Adrenal gland (tissue), 12 donors: ENCODE results near the gene PARPBP. TPM values are rescaled to one million over a fixed set of nuclear protein-coding genes. Genes with fewer than 3 reads are reported as not detected.

Experiments used
- DNase-seq, 7 donors: peaks; one replicate each; pipeline ENCODE4 v3.0.0-alpha.2; 2019 to 2020
- H3K27ac ChIP-seq, 5 donors: fragments of 200-600 bp; sonication (generic) in 4 of 5; 1 replicate in 3 of 5; 2 replicates in 2 of 5; pipeline versions ENCODE4 v1.5.1 to v1.8.0; 2016 to 2020; ENCODE audit warnings: mild to moderate bottlenecking in 1 of 5
- H3K27me3 ChIP-seq: fragments of 200-600 bp; 2 replicates; pipeline ENCODE4 v1.8.0; 2021
- H3K36me3 ChIP-seq, 2 donors: fragments of 200-600 bp; replicated peaks in 1 of 2; 1 replicate in 1 of 2; 2 replicates in 1 of 2; pipeline versions ENCODE4 v1.5.1 to v1.8.0; 2018 to 2022
- H3K4me1 ChIP-seq, 2 donors: fragments of 200-600 bp; replicated peaks in 1 of 2; 1 replicate in 1 of 2; 2 replicates in 1 of 2; pipeline versions ENCODE4 v1.5.1 to v1.8.0; 2018 to 2021
- H3K4me3 ChIP-seq, 4 donors: fragments of 200-600 bp; sonication (generic) in 3 of 4; one replicate each; pipeline ENCODE4 v1.5.1; 2016 to 2018
- H3K9me3 ChIP-seq, 3 donors: fragments of 200-600 bp; sonication (generic) in 1 of 3; replicated peaks in 1 of 3; 1 replicate in 2 of 3; 2 replicates in 1 of 3; pipeline versions ENCODE4 v1.5.1 to v1.8.0; 2016 to 2021
- CTCF ChIP-seq, 6 experiments: fragments of 450-650 bp in 4 of 6; fragments of 200-600 bp in 2 of 6; sonication (generic) in 1 of 6; IDR thresholded peaks; 1 replicate in 5 of 6; 2 replicates in 1 of 6; pipeline versions ENCODE4 v1.5.1 to v1.8.0; 2016 to 2021; ENCODE audit warnings: antibody characterized with exemption in 6 of 6, mild to moderate bottlenecking in 2 of 6, moderate library complexity in 1 of 6
- POLR2A ChIP-seq, 2 donors: fragments of 450-650 bp; IDR thresholded peaks; one replicate each; pipeline ENCODE4 v1.6.1; 2017; ENCODE audit warnings: antibody characterized with exemption in 2 of 2, mild to moderate bottlenecking in 2 of 2, moderate library complexity in 1 of 2
- WGBS, 4 donors: extraction: QIAGEN DNeasy Blood & Tissue Kit in 2 of 4; methylation state at CpG; one replicate each; pipeline versions ENCODE4 v1.1.5 to v1.1.7; 2013 to 2017; 5-methylcytosine and 5-hydroxymethylcytosine counted together
- intact Hi-C, 2 donors: fragments of 100-400 bp; cut with DNase I; formaldehyde crosslinking; loops; one replicate each; pipeline versions ENCODE4 v1.14.1 to v1.15.0; 2022 to 2023
- polyA plus RNA-seq, 3 donors: library from polyadenylated mRNA; stranded (reverse); fragments of 200-250 nt in 2 of 3; fragments of 350-450 nt in 1 of 3; fragmentation: Illumina TruSeq in 1 of 3; extraction: RNeasy Lipid Tissue Mini Kit (QIAGEN cat#74804) in 1 of 3; gene quantifications; one replicate each; pipeline ENCODE4 v1.2.3, GENCODE V29; 2013 to 2014
- total RNA-seq, 9 donors: library from RNA; depleted of rRNA in 4 of 9; stranded (reverse); fragments of >200 nt in 4 of 9; fragments of 120-200 nt in 1 of 9; fragmentation: NEBNext Ultra II Directional in 1 of 9; extraction: Animal tissue kit (Norgen Biotek cat#: 25700) in 1 of 9; gene quantifications; one replicate each; pipeline versions ENCODE4 v1.1.0 to v1.2.4, GENCODE V29; 2013 to 2023
- donor health status: healthy with polysubstance abuse.
- donor health status: Bipolar disorder and iron deficiency.
- donor health status: DM: yes; HTN: yes; CAD: no.
- donor health status: DM: no; HTN: no; CAD: no.
- donor health status: DM: no; HTN: no; CAD: no.
- donor health status: DM: yes; HTN: yes; CAD: no.

PARPBP gene
- total and polyA plus RNA-seq, 12 donors, result 0.67 to 7.8 (median 1.4) TPM

GRCh38 chr12:102182635-102183034, 62.7 kb downstream of the PARPBP start:
- Histone ChIP-seq H3K4me3 (no peak overlapping the region), H3K4me1 (no peaks in the 10 kb centered on the region), H3K27me3 (no peaks in the 10 kb centered on the region), H3K9me3 (no peaks in the 10 kb centered on the region), H3K27ac (no peak overlapping the region), H3K36me3 (no peaks in the 10 kb centered on the region)
- no peak for TF ChIP-seq POLR2A (IDR thresholded peaks at IDR 0.05)
- WGBS, 4 donors, result 72 to 85% (median 80%) methylated on average over 2 of the region's 2 CpGs
- no peak for DNase-seq
- intact Hi-C loops, result no loop called here

- DNase-seq, result no peak
- TF ChIP-seq CTCF (IDR thresholded peaks at IDR 0.05) (no peak), POLR2A (IDR thresholded peaks at IDR 0.05) (no peak)
- intact Hi-C loops, result no loop called here
Measured at GRCh38 chr12:102195826-102196225, 75.8 kb downstream of the PARPBP start.

GRCh38 chr12:102197789-102198188, 77.8 kb downstream of the PARPBP start, which contains the start of gene PMCH:
PMCH (minus strand) TSS chr12:102197833; CDS start chr12:102197770, 63 bp downstream.
- no peak for DNase-seq
- TF ChIP-seq CTCF (IDR thresholded peaks at IDR 0.05) (no peak), POLR2A (IDR thresholded peaks at IDR 0.05) (no peak)
- Histone ChIP-seq H3K27ac (no peak within 1 kb of the TSS), H3K27me3 (no peaks in the 10 kb centered on the region), H3K36me3 (no peaks in the 10 kb centered on the region), H3K9me3 (no peaks in the 10 kb centered on the region), H3K4me3 (no peak within 1 kb of the TSS), H3K4me1 (no peaks in the 10 kb centered on the region)
- intact Hi-C loops, result no loop called here
- 61 to 82% (median 70%) methylated on average over 1 of the region's 1 CpG for WGBS, 4 donors

More at GRCh38 chr12:102195826-102196225, 75.8 kb downstream of the PARPBP start:
- no peaks in the 10 kb centered on the region for H3K27me3 ChIP-seq
- no peak overlapping the region for H3K27ac ChIP-seq
- H3K9me3 ChIP-seq, result no peaks in the 10 kb centered on the region
- no peaks in the 10 kb centered on the region for H3K36me3 ChIP-seq
- H3K4me3 ChIP-seq, result no peak overlapping the region
- WGBS, 4 donors, result 88 to 91% (median 88%) methylated on average over 4 of the region's 4 CpGs
- H3K4me1 ChIP-seq, result no peaks in the 10 kb centered on the region

- WGBS, 4 donors, result 76 to 87% (median 83%) methylated on average over 3 of the region's 3 CpGs
Measured at GRCh38 chr12:102201436-102202061, 81.6 kb downstream of the PARPBP start.

More at GRCh38 chr12:102201436-102202061, 81.6 kb downstream of the PARPBP start:
- Histone ChIP-seq H3K9me3 (no peaks in the 10 kb centered on the region), H3K4me1 (no peaks in the 10 kb centered on the region), H3K27ac (no peak overlapping the region), H3K27me3 (no peaks in the 10 kb centered on the region), H3K4me3 (no peak overlapping the region), H3K36me3 (no peaks in the 10 kb centered on the region)
- no peak for DNase-seq
- no peak for TF ChIP-seq CTCF (IDR thresholded peaks at IDR 0.05)
- no peak for TF ChIP-seq POLR2A (IDR thresholded peaks at IDR 0.05)
- intact Hi-C loops, result no loop called here
